UCSD-AML1 (cell line): ENCODE data around the gene MEIS1.
"Not testable (repeated sequence)": the region's sequence is repeated elsewhere in the genome, so short reads cannot be mapped to it uniquely, and the experiment has no call there.

ENCODE experiments used
- DNase-seq: peaks from one replicate; lab custom pipeline; 2025; ENCODE audit not compliant: unreplicated experiment; lab: John Stamatoyannopoulos, UW

MEIS1 gene

GRCh38 chr2:66434679-66435548 is at the start of gene MEIS1:
Gene MEIS1, plus strand, starts transcription at chr2:66435125. Its CDS starts 732 bp downstream, at chr2:66435857.
- peak; percentile 92 for DNase-seq

GRCh38 chr2:66387016-66387753 is 47.7 kb upstream of the MEIS1 start:
- DNase-seq, result no peak

GRCh38 chr2:66389651-66390131 is 45.2 kb upstream of the MEIS1 start:
- no peak for DNase-seq

GRCh38 chr2:66390152-66390551 is 44.8 kb upstream of the MEIS1 start:
- DNase-seq, result no peak

GRCh38 chr2:66390811-66391210 is 44.1 kb upstream of the MEIS1 start:
- no peak for DNase-seq

GRCh38 chr2:66391240-66391639 is 43.7 kb upstream of the MEIS1 start:
- DNase-seq, result not testable (repeated sequence)

GRCh38 chr2:66405473-66405872 is 29.5 kb upstream of the MEIS1 start:
- DNase-seq, result no peak

GRCh38 chr2:66408905-66409304 is 26.0 kb upstream of the MEIS1 start:
- DNase-seq, result no peak

- DNase-seq, result no peak
Measured at GRCh38 chr2:66412874-66413273, 22.1 kb upstream of the MEIS1 start.

- no peak for DNase-seq
Measured at GRCh38 chr2:66414896-66415295, 20.0 kb upstream of the MEIS1 start.

- no peak for DNase-seq
Measured at GRCh38 chr2:66418381-66418780, 16.5 kb upstream of the MEIS1 start.

- DNase-seq, result no peak
Measured at GRCh38 chr2:66421612-66422011, 13.3 kb upstream of the MEIS1 start.

- DNase-seq, result no peak
Measured at GRCh38 chr2:66423391-66424124, 11.4 kb upstream of the MEIS1 start.

GRCh38 chr2:66426244-66427111 is 8.4 kb upstream of the MEIS1 start:
- no peak for DNase-seq

GRCh38 chr2:66427300-66427699 is 7.6 kb upstream of the MEIS1 start:
- DNase-seq, result no peak

GRCh38 chr2:66428986-66429612 is 5.8 kb upstream of the MEIS1 start:
- DNase-seq, result no peak

GRCh38 chr2:66429693-66430504 is 5.0 kb upstream of the MEIS1 start:
- DNase-seq, result no peak

- DNase-seq, result no peak
Measured at GRCh38 chr2:66430505-66431273, 4.2 kb upstream of the MEIS1 start.
